SKM-1 (cell line): ENCODE data around the gene CCDC32.
"Not testable (repeated sequence)": the region's sequence is repeated elsewhere in the genome, so short reads cannot be mapped to it uniquely, and the experiment has no call there.

Experiments used
- DNase-seq: peaks from one replicate; lab custom pipeline; 2025; ENCODE audit not compliant: unreplicated experiment; lab: John Stamatoyannopoulos, UW

CCDC32 gene, protein sequence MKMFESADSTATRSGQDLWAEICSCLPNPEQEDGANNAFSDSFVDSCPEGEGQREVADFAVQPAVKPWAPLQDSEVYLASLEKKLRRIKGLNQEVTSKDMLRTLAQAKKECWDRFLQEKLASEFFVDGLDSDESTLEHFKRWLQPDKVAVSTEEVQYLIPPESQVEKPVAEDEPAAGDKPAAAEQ

DNA sequence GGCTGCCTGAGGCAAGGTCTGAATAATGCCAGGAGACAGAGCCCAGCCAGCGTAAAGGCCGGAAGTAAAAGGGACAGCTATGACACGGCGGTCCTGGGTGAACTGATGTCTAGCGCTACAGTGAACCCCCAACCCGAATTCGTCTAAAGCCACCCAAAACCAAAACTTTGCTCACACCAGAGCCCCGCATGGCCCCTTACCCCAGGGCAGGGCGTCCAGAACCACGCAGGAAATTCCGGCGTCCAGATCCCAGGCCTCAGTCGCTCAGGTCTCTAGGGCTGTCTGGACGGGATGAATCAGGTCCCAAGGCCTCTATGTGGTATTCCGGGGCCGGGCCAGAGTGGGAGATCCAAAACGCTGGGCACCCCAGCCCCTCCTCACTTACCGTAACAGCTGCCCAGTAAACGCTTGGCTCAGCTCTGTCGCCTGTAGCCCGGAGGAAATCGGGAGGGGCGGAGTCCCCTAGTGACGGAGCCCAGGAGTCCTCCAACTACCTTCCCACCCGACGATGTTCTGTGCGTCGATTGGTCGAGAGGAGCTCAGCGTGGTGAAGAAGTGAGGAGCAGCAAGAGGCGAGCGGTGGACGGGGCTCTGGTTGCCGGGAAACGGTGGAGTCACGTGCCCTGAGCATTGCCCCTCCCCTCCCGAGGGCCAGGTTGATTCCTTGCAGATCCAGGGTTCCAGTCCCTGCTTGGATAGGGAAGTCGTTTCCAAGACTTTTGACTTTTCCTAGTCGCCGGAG is at the start of gene CCDC32:
CCDC32 (minus strand) TSS at position 452 of the 742 bp plus-strand sequence. CDS start 2,027 bp downstream, outside the sequence.
- DNase-seq, result peak; percentile 95

DNA sequence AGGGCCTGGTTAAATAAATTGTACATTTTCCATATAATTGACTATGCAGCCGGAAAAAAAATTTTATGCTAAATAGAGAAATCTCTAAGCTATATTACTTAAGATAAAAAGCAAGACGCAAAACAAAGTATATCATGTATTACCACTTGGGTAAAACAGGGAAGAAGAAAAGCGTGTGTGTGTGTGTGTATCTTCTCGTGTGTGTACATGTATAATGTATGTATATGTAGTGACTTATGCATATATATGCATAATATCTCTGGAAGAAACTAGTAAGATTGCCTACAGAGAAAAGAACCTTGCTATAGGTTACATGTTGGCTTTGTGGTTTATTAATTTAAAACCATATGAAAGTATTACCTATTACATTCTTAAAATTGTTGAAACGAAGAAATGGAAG is 48.2 kb upstream of the CCDC32 start:
- DNase-seq, result no peak

DNA sequence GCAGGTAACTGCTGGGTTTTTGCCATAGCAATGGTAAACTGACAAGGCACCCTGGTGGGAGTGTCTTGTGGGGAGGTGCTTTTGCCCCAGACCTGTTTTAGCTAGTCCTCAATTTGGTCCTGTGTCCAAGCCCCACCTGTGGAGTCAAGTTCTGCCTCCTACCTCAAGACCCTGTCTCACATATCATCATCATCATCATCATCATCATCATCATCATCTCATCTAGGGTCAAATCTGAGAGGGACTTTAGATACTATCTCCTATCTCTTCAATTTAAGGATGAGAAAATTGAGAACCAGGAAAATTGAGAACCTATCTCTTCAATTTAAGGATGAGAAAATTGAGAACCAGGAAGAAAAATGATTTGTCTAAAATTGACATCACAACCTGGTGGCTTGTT is 39.1 kb upstream of the CCDC32 start:
- no peak for DNase-seq

DNA sequence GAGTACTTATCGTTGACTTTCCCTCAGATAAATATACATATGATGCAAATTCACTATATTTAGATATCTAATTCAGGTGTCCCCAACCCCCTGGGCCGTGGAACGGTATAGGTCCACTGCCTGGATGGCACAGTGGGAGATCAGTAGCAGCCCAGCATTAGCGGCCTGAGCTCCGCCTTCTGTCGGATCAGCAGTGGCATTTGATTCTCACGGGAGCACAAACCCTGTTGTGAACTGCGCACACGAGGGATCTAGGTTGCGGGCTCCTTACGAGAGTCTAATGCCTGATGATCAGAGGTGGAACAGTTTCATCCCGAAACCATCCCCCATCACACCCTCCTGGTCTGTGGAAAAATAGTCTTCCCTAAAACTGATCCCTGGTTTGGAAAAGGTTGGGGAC is 36.1 kb upstream of the CCDC32 start:
- DNase-seq, result no peak

DNA sequence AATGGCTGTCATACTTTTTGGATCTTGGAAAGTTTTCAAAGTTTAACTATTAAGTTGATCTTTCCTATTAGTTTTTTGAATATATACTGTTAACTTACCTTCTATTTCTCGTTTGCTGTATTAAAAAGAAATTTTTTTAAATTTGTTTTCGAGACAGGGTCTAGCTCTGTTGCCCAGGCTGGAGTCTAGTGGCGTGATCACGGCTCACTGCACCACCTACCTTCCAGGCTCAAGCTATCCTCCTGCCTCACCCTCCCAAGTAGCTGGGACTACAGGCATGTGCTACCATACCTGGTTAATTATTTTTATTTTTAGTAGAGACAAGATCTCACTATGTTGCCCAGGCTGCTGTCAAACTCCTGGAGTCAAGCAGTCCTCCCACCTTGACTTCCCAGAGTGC is 33.8 kb upstream of the CCDC32 start:
- no peak for DNase-seq

DNA sequence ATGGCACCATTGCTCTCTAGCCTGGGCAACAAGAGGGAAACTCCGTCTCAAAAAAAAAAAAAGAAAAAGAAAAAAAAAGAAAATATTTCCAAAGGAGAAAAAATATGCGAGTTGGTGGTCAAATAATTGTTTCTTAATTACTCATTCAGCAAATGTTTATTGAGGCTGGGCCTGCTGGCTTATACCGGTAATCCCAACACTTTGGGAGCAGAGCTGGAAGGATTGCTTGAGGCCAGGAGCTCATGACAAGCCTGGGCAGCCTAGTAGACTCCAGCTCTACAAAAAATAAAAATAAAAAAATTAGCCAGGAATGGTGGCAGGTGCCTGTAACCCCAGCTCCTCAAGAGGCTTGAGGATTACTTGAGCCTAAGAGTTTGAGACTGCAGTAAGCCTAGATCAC is 33.3 kb upstream of the CCDC32 start:
- DNase-seq, result no peak

DNA sequence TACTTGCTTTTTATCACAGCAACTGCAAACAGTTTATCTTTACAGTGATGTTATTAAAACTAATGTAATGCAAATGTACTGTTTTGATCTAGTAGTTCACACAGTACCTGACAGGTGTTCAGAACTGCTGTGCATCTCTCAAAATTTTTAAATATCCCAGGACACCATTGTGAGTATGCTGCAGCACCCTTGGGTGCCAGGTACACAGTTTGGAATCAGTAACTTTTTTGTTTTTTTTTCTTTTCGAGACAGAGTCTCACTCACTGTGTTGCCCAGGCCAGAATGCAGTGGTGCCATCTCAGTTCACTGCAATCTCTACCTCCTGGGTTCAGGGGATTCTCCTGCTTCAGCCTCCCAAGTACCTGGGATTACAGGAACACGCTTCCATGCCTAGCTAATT is 32.2 kb upstream of the CCDC32 start:
- DNase-seq, result no peak

DNA sequence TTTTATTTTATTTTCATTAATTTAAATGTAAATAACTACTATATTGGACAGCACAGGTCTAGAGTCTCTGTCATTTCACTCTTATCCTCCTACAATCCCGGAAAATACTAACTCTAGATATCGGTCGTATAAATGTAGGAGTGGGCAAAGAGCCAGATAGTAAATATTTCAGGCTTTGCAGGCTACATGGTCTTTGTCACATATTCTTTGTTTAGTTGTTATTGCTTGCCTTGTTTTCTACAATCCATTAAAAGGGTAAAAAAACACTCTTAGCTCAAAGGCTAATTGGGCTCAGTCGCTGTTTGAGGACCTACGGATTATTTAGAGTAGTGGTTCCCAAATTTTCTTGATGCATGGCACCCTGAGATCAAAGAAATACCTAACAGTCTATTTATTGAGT is 30.9 kb upstream of the CCDC32 start:
- no peak for DNase-seq

DNA sequence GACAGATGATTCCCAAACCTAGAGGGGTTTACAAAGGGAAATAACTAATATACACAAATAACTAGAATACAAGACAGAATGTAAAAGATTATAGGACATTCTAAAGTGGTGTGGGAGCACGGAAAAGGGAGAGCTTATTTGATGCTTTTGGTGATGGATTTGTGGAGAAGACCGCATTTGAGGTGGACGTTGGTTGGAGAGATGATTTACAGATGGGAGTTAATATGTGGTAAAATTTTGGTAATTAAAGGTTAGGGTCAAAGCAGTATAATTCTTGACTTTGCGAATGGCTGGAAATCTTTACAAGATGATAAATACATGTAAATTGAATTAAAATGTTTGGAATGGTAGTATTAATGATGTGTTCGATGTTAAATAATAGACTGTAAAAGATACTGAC is 30.4 kb upstream of the CCDC32 start:
- DNase-seq, result no peak

DNA sequence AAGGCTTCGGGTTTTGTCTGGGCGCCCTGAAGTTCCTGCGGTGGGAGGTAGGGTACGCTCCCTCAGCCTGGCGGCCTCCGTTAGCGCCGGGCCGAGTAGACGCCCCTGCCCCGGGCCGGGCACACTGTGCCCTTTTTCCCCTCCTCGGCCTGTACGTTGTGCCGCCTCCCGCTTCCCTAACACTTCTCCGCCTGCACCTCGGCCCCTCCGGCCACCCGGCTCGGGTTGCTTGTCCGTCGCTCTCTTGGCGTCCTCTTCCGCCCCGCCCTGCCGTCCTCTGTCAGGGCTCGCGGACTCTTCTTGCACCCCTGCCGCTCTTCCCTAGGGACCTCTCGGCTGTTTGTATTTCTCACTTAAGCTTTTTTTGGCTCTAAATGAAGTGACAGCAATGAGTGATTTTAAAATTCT is 29.6 kb upstream of the CCDC32 start:
- DNase-seq, result peak; percentile 82

DNA sequence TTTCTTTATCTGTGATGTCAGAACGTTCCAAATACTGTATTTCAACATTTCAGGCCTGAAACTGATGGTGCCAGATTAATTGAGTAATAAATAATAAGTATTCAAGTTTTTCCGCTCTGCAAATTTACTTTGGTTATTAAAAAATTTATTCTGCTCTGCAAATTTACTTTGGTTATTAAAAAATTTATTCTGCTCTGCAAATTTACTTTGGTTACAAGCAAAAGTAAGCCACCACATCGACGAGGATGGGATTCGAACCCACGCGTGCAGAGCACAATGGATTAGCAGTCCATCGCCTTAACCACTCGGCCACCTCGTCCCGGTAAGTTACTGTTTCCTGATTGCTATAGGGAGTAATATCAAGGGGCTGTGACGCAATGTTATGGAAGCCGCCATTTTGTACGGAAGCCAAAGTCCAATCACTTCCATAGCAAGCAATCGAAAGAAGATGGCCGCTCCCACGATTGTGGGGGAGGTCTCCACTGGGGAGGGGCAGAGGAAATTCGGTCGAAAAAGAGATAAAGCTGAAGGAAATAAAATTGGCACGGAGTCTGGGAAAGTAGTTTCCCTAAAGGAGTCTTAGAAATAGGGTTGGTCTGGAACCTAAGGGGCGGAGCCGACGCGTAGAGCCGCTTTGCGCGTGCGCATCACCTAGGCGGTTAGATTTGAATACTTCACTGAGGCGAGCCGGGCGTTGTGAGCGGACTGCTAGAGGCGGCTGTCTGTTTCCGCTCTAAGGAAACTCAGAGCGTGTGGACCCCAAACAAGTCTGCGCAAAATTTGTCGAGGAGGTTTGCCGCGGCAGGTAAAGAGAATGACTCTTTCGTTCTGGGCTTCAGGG is 29.0 kb upstream of the CCDC32 start, which contains the start of gene KNL1:
KNL1 (plus strand) TSS at position 662 of the 841 bp plus-strand sequence. CDS start 8,683 bp downstream, outside the sequence.
- peak; percentile 92 for DNase-seq

DNA sequence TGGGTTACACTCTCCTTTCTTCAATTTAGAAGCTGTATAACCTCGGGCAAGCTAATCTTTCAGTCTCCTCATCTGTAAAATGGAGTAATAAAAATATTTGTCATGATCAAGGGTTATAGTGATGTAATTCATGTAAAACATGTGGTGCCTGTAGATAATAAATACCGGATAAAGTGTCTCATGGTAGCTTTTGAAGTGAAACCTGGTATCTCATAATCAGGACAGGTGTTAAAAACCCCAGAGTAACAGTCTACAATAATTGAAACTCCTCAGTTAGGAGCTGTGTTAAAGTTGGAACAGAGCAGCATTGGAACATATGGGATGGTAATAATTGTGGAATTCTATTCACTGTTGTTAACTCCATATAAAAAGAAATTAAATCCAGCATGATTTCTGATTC is 28.3 kb upstream of the CCDC32 start:
- DNase-seq, result no peak

DNA sequence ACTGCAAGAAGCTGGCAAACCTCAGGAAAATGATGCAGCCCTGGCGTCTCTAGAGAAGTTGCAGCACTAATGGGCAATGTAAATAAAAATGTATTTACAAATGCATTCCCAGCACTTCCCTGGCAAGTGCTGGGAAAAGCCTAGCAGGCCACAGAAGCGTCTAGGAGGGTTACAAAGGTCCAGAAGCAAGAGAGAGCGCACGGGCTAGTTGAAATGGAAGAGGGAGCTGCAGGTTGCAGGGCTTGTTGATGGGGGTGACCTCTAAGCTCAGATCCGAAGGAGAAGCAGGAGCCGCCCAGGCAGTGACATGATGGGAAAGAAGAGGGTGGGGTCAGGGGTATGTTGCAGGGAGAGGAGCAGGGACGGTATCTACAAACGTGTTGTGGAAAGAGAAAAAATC is 26.5 kb upstream of the CCDC32 start:
- DNase-seq, result no peak

DNA sequence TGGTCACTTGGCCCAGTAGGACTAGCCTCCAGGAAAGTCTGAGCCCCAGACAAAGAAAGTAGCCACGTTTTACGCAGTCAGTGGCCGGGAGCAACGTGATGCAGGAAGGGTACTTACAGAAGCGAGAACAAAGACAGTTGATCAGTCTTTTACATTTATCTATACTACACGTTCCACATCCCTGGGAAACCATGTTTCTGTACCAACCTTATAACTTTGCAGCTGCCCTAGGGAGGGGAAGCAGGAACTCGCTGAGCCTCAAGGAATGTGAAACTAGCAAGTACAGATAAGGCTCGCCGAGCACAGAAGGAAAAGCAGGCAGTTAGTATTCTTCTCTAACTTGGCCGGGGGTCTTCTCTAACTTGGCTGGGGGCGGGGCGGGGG is 25.8 kb upstream of the CCDC32 start:
- DNase-seq, result no peak

DNA sequence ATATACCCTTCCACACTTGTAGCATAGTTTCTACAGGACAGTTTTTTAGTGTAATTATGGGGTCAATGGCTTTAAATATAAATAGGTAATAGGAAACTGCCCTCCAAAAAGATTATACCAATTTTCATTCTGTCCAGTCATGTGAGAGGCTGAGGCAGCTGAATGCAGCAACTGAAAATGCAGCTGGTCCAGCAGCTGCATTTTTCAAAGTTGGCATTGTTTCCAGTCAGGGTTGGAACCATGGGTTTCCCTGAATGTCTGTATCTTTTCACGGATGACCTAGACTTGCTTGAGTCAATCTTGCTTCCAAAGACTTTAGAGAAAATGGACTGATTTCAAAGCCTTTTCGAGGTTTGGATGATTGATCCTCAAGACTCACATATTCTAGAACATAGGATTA is 19.3 kb upstream of the CCDC32 start:
- DNase-seq, result no peak

DNA sequence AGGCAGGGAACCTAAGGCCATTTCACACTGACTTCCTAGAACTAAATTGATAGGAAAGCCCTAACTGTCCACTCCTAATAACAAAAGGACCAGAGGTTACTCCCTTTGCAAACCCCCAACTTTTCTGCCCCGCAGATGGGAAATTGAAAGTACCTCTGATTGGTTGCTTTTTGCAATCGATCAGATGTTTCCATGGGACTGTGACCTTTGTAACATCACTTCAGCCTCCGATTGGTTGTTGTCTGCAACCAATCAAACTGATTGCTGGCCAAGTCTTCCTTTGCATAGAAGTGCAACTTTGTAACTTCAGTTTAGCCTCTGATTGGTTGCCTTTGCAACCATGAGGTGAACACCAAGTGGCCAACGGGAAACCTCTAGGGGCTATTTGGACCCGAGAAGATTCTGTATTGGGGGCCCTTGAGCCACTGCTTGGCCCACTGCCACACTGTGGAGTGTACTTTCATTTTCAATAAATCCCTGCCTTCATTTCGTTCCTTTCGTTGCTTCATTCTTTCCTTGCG is 17.9 kb upstream of the CCDC32 start:
- no peak for DNase-seq

DNA sequence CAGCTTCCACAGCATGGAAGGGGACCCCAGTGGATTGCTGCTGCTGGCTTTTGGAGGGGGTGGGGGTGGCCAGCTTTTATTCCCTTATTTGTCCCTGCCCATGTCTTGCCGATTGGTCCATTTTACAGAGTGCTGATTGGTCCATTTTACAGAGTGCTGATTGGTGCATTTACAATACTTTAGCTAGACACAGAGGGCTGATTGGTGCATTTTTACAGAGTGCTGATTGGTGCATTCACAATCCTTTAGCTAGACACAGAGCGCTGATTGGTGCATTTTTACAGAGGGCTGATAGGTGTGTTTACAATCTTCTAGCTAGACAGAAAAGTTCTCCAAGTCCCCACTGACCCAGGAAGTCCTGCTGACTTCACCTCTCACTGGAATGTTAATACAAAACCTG is 17.0 kb upstream of the CCDC32 start:
- not testable (repeated sequence) for DNase-seq

DNA sequence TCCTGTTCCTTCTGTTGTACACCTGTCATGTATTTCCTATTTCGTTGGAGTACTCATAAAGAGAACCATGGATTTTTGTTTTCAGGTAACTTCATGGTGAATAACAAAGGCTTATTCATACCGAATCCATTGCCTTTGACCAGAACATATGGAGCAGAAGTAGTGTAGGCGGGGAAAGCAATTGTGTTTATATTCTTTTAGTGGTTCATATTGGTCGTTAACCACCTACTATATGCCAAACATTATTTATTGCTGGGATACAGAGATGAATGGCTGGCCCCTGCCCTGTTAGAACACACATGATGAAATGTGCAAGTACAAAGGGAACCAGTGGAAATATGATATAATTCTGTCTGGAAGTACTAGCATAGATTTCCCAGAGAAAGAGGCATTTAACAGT is 14.1 kb upstream of the CCDC32 start:
- no peak for DNase-seq

DNA sequence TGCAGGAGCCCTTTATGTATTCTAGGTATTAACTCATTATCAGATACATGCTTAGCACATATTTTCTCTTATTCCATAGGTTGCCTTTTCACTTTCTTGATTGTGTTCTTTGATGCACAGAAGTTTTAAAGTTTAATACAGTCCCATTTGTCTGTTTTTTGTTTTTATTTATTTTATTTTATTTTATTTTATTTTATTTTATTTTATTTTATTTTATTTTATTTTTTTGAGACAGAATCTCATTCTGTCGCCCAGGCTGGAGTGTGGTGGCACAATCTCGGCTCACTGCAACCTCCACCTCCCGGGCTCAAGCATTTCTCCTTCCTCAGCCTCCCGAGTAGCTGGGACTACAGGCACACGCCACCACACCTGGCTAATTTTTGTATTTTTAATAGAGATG is 12.1 kb upstream of the CCDC32 start:
- DNase-seq, result not testable (repeated sequence)

DNA sequence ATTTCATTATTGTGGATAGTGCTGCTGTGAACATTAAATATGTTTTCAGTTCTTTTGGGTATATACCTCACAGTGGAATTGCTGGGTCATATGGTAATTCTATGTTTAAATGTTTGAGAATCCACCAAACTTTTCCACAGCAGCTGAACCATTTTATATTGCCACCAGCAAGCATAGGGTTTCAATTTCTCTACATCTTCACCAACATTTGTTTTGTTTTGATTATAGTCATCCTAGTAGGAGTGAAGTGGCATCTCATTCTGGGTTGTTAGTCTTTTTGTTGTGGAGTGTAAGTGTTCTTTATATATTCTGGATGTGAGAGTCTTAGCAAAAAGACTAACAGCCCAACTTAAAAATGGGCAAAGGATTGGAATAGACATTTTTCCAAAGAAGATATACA is 10.3 kb upstream of the CCDC32 start:
- DNase-seq, result no peak

DNA sequence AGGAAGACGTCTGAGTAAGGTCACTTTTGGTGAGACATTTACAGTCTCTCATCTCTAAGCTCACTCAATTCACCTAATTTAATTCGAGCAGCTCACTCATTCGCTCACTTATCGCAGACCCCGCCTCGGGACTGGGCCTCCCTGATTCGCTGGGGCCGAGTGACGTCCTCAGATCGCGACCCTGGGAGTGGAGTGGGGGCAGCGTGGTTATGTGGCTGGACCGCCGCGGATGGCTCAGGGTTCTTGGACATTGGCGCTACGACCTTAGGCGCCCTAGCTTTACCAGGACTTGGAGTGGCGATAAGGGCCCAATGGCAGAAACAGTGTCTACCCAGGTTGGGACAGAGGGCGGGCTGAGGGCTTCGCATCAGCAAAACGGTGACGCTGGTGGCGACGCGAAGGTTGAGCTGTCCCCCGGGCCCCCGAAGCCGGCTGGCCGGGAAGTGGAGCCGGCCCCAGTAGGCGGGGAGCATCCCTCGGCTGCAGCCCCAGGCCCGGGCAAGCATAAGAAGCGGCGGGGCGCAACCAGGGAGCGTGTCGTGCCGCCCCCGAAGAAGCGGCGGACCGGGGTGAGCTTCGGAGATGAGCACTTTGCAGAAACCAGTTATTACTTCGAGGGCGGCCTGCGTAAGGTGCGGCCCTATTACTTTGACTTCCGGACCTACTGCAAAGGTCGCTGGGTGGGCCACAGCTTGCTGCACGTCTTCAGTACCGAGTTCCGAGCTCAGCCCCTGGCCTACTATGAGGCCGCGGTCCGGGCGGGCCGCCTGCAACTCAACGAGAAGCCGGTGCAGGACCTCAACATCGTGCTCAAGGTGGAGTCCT is 4.5 kb upstream of the CCDC32 start, which contains the start of gene RPUSD2:
RPUSD2 (plus strand) TSS at position 171 of the 825 bp plus-strand sequence; CDS start at position 210, 39 bp downstream.
- DNase-seq, result peak; percentile 80
